ENCODE data around the gene SHISA7.

Gene SHISA7

DNA sequence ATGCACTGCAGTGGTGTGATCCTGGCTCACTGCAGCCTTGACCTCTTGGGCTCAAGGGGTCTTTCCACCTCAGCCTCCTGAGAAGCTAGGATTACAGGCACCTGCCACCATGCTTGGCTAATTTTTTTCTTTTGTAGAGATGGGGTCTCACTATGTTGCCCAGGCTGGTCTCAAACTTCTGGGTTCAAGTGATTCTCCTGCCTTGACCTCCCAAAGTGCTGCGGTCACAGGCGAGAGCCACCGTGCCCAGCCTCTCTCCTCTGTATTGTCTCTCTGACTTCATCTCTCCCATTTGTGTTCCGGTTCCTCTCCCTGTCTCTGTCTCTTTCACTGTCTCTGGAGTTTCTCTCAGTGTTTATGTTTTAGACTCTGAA, 23.1 kb upstream of the SHISA7 start:
- peaks cover 21% of the 10 kb centered on the region for H3K27me3 ChIP-seq
- peaks cover 10 to 18% of the 10 kb centered on the region in 2 experiments for H3K4me1 ChIP-seq (ENCODE audit: control insufficient read depth in 1 of 2, insufficient read depth in 1 of 2, low read depth in 1 of 2, low read length in 1 of 2)
- H3K36me3 ChIP-seq: no peaks in the 10 kb centered on the region
- no peaks in the 10 kb centered on the region for H3K9me3 ChIP-seq
- TF ChIP-seq, protein P1, sequence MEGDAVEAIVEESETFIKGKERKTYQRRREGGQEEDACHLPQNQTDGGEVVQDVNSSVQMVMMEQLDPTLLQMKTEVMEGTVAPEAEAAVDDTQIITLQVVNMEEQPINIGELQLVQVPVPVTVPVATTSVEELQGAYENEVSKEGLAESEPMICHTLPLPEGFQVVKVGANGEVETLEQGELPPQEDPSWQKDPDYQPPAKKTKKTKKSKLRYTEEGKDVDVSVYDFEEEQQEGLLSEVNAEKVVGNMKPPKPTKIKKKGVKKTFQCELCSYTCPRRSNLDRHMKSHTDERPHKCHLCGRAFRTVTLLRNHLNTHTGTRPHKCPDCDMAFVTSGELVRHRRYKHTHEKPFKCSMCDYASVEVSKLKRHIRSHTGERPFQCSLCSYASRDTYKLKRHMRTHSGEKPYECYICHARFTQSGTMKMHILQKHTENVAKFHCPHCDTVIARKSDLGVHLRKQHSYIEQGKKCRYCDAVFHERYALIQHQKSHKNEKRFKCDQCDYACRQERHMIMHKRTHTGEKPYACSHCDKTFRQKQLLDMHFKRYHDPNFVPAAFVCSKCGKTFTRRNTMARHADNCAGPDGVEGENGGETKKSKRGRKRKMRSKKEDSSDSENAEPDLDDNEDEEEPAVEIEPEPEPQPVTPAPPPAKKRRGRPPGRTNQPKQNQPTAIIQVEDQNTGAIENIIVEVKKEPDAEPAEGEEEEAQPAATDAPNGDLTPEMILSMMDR (IDR thresholded peaks at IDR 0.05): no peak
- no peak overlapping the region for H3K27ac ChIP-seq
- no peak overlapping the region for H3K4me3 ChIP-seq (ENCODE audit: low read depth in 1 of 2, low read length in 1 of 2)

DNA sequence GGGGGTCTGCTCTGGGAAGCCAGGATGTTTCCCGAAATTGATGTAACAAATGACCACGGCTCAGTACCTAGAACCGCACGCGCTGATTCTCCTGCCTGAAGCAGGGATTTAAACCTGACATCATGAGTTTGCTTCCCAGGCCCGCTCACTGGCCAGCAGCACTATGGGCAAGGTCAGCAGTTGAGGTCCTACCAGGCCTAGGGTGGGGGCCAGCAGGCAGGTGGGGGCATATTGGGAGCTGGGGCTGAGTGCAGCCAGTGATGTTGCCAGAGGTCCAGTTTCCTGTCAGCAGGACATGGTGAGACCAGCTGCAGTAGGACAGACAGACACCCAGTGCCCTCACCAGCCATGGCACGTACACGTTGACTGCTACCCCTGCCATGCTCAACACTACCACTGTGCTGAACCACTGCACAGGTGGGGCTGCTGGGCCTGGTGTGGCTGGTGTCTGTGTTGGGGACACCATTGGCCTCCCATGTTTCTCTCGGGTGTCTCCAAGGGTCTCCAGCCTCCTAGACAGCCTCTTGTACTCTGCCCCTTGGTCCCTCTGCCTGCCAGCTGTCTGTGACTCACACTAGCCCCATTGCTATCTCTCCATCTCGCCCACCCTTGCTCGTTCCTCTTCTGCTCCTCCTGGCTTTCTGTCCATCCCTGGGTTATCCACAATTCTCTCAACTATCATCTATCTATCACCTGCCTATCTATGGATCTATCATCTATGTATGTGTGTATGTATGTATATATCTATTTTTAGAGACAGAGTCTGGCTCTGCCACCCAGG, 22.6 kb upstream of the SHISA7 start:
- no peaks in the 10 kb centered on the region for H3K36me3 ChIP-seq
- no peaks in the 10 kb centered on the region for H3K9me3 ChIP-seq
- H3K4me1 ChIP-seq (ENCODE audit: control insufficient read depth in 1 of 2, insufficient read depth in 1 of 2, low read depth in 1 of 2, low read length in 1 of 2): peaks cover 12 to 21% of the 10 kb centered on the region in 2 experiments
- TF ChIP-seq, protein P1 (IDR thresholded peaks at IDR 0.05): no peak
- no peak overlapping the region for H3K4me3 ChIP-seq (ENCODE audit: low read depth in 1 of 2, low read length in 1 of 2)
- no peak overlapping the region for H3K27ac ChIP-seq
- peaks cover 21% of the 10 kb centered on the region for H3K27me3 ChIP-seq

DNA sequence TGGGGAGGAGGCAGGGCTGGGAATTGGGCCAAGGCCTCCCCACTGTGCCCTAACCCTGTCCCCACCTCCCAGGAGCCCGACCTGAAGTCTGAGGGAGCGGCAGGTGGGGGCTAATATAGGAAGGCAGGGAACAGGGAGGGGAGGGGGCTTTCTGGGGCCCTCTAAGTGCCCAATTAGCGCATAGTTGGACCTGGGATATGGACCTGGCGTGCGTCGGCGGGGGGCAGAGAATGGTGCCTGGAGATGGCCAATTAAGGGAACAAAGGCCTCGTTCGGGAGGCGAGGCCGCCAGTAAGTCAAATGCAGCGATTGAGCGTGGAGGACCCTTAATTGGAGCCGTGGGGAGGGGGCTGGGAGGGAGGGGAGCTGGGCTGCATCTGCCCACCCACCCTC, 21.6 kb upstream of the SHISA7 start, which contains the start of gene C19orf85:
C19orf85 (minus strand) TSS at position 90 of the 393 bp plus-strand sequence. CDS start 197 bp downstream, outside the sequence.
- H3K4me3 ChIP-seq (ENCODE audit: low read depth in 1 of 2, low read length in 1 of 2): no peak within 1 kb of the TSS
- H3K36me3 ChIP-seq: no peaks in the 10 kb centered on the region
- no peak within 1 kb of the TSS for H3K27ac ChIP-seq
- H3K27me3 ChIP-seq: peaks cover 21% of the 10 kb centered on the region
- peaks cover 12 to 21% of the 10 kb centered on the region in 2 experiments for H3K4me1 ChIP-seq (ENCODE audit: control insufficient read depth in 1 of 2, insufficient read depth in 1 of 2, low read depth in 1 of 2, low read length in 1 of 2)
- TF ChIP-seq, protein P1 (IDR thresholded peaks at IDR 0.05): no peak
- H3K9me3 ChIP-seq: no peaks in the 10 kb centered on the region

DNA sequence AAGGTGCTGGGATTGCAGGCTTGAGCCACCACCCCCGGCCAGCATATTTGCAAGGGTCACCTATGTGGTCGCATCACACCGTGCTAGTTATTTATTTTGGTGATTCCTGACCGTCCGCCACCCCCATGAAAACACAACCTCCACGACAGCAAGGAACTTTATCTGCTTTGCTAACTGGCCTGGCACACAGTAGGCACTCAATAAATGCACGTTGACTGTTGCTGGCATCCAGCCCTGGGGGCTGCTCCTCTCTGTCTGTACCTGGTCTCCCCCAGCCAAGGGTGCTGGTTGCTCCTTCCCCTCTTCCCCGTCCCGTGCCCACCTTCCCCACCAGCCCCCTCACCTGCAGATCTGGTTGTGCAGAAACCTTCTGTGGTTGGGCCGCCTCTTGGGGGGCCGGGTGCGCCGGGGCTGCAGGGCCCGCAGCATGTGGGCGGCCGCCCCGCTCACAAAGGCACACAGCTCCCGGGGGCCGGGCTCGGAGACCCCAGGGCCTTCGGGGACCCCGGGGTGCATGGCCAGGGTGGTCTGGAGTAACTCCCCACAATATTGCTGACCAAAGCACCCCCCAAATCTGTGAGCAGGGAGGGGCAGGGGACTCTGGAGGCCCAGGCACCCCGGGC, 21.1 kb upstream of the SHISA7 start:
- TF ChIP-seq, protein P1 (IDR thresholded peaks at IDR 0.05): no peak
- Histone ChIP-seq H3K4me1 (ENCODE audit: control insufficient read depth in 1 of 2, insufficient read depth in 1 of 2, low read depth in 1 of 2, low read length in 1 of 2) (peaks cover 12 to 21% of the 10 kb centered on the region in 2 experiments), H3K36me3 (no peaks in the 10 kb centered on the region), H3K27ac (no peak overlapping the region), H3K4me3 (ENCODE audit: low read depth in 1 of 2, low read length in 1 of 2) (no peak overlapping the region), H3K9me3 (no peaks in the 10 kb centered on the region), H3K27me3 (peaks cover 21% of the 10 kb centered on the region)

DNA sequence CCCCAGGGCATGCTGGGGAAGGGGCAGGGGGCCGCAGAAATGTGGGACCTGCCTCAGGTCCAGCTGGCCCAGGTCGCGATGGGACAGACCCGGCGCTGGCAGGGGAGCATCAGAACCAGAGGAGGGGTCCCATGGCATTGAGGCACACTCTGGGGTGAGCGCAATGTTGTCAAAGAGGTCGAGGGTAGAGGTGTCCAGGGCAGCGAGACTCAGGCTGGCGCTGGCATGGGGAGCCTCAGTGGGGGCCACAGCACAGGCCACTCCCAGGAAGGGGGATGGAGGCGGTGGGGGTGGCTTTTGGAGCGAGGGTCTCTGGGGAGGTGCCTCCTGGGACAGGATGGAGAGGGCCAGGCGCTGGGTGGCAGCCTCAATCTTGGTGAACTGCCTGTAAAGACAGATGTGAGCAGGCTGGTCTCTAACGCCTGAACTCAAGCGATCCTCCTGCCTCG, 20.5 kb upstream of the SHISA7 start:
- no peak overlapping the region for H3K4me3 ChIP-seq (ENCODE audit: low read depth in 1 of 2, low read length in 1 of 2)
- H3K36me3 ChIP-seq: no peaks in the 10 kb centered on the region
- H3K4me1 ChIP-seq (ENCODE audit: control insufficient read depth in 1 of 2, insufficient read depth in 1 of 2, low read depth in 1 of 2, low read length in 1 of 2): peaks cover 12 to 21% of the 10 kb centered on the region in 2 experiments
- TF ChIP-seq, protein P1 (IDR thresholded peaks at IDR 0.05): no peak
- H3K27ac ChIP-seq: no peak overlapping the region
- H3K27me3 ChIP-seq: peaks cover 21% of the 10 kb centered on the region
- H3K9me3 ChIP-seq: no peaks in the 10 kb centered on the region

Data from neutrophil (primary cell).